Vagina (tissue), 2 donors: Measurements from ENCODE around the gene DNAJA3.

Experiments
- CTCF ChIP-seq, 3 experiments: fragments of 450-650 bp in 2 of 3; fragments of 200-600 bp in 1 of 3; sonication (generic) in 1 of 3; IDR thresholded peaks; one replicate each; pipeline ENCODE4 v1.5.1; 2017 to 2019; ENCODE audit warnings: antibody characterized with exemption in 3 of 3, mild to moderate bottlenecking in 2 of 3, moderate library complexity in 2 of 3
- POLR2AphosphoS5 ChIP-seq, 2 donors: sonication (generic); formaldehyde crosslinking; IDR thresholded peaks; one replicate each; pipeline ENCODE4 v1.9.0; 2017; ENCODE audit warnings: antibody characterized with exemption in 2 of 2, mild to moderate bottlenecking in 2 of 2, low read depth in 1 of 2; ENCODE audit not compliant: insufficient read depth in 1 of 2

GRCh38 chr16:4443986-4444385, 18.3 kb downstream of the DNAJA3 start:
- TF ChIP-seq CTCF (IDR thresholded peaks at IDR 0.05): no peak
- TF ChIP-seq POLR2AphosphoS5 (IDR thresholded peaks at IDR 0.05; ENCODE audit: insufficient read depth in 1 of 2, low read depth in 1 of 2): no peak
